Stimulated activated CD4-positive, alpha-beta T cell treated with anti-CD3 and anti-CD28 coated beads, TNF-alpha, amount 100 ng/mL, for 24 hours (primary cell): ENCODE results near the gene SEC23B.
A peak's percentile ranks its signal among the peaks of the same experiment; 100 is the strongest.
"Not testable (repeated sequence)": the region's sequence is repeated elsewhere in the genome, so short reads cannot be mapped to it uniquely, and the experiment has no call there.

Source experiments
- DNase-seq, 3 experiments: peaks; one replicate each; pipeline ENCODE4 v3.0.0-alpha.2; 2020; ENCODE audit warnings: low read depth in 3 of 3

SEC23B gene

DNA sequence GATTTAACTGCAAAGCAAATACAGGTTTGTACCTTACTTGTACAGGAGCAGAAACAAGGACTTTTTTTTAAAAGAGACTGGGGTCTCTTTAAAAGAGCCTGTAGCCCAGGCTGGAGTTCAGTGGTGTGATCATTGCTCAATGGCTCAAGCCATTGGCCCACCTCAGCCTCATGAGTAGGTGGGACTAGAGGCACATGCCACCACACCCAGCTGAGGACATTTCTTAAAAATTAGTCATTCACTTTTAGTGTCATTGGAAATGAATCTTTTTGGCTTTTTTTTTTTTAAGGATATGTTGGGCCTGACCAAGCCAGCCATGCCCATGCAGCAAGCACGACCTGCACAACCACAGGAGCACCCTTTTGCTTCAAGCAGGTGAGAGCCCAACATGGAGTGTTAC, 16.9 kb downstream of the SEC23B start:
- DNase-seq = no peak

DNA sequence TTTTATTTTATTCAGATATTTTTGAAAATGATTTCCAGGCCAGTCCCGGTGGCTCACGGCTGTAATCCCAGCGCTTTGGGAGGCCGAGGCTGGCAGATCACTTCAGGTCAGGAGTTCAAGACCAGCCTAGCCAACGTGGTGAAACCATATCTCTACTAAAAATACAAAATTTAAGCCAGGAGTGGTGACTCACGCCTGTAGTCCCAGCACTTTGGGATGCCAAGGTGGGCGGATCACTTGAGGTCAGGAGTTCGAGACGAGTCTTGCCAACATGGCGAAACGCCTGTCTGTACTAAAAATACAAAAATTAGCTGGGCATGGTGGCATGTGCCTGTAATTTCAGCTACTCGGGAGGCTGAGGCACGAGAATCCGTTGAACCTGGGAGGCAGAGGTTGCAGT, 19.0 kb downstream of the SEC23B start:
- DNase-seq = not testable (repeated sequence)

- no peak for DNase-seq
Measured at GRCh38 chr20:18527339-18527738, 19.6 kb downstream of the SEC23B start.

- no peak for DNase-seq
Measured at GRCh38 chr20:18527836-18528235, 20.1 kb downstream of the SEC23B start.

DNA sequence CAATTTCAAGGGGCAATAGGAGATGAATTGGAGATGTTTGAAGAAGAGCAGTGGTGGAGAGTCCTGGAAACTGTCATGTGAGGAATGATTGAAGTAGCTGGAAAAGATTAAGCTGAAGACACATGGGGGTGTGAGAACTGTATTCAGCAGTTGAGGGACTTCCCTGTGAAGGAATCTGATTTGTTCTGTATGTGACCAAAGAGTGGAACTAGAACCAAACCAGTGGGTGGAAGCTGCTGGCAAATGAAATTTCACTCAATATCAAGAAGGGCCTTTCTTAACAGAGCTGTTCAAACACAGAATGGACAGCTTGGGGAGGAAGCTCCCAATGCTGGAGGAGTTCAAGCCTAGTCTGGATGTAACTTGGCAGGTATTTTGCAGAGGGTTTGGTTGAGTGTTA, 21.3 kb downstream of the SEC23B start:
- DNase-seq = no peak

DNA sequence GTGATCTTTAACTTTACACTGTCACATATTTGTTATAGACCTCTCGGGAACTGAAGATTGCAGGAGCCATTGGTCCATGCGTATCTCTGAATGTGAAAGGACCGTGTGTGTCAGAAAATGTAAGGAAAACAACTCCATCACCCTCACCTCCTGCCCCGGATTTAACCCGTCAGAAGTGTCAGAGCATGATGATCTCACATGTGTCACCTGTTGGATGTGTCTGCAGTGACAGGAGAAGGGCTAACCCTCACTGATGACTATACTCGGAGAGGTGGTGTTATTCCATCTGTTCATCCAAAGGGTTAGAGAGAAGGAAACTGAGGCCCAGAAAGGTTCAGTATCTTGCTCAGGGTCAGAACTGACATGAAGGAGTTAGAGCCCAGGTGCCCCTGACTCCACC, 24.9 kb downstream of the SEC23B start:
- DNase-seq = no peak

- DNase-seq = no peak
Measured at GRCh38 chr20:18533491-18533890, 25.8 kb downstream of the SEC23B start.

- DNase-seq = no peak
Measured at GRCh38 chr20:18533978-18534644, 26.4 kb downstream of the SEC23B start.

GRCh38 chr20:18537651-18538050, 29.9 kb downstream of the SEC23B start:
- DNase-seq = no peak

DNA sequence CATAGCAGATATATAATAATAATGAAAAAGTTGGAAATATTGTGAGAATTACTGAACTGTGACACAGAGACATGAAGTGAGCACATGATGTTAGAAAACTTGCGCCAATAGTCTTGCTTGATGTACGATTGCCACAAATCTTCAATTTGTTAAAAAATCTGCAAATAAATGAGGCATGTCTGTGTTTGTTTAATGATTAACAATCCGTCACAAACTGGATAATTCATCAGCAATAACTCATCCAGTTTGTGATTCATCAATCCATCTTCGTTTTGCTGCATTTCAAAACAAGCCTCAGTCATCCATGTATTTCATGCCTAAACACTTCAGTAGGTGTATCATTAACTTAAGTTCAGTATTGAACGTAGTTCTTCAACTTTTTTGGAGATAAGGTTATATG, 34.0 kb downstream of the SEC23B start:
- DNase-seq = no peak

DNA sequence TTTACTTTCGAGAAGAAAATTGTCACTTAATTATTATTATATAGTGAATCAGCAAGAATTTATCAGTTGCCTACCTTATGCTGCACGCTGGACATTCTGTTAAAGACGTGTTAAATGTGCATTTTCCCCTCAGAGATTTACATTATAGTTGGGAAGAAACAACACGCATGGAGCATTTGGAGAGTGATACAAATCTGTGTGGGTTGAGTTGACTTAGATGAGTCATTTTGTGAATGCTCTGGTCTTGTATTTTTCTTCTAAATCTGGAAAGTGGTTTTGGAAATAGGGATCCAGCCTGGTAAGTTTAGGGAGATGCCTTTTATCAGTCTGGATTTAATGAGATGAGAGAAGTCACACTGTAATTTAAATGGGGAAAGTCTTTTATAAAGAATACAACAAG, 35.5 kb downstream of the SEC23B start:
- no peak for DNase-seq

GRCh38 chr20:18543932-18544331, 36.2 kb downstream of the SEC23B start:
- no peak for DNase-seq

- no peak for DNase-seq
Measured at GRCh38 chr20:18545566-18545965, 37.8 kb downstream of the SEC23B start.

DNA sequence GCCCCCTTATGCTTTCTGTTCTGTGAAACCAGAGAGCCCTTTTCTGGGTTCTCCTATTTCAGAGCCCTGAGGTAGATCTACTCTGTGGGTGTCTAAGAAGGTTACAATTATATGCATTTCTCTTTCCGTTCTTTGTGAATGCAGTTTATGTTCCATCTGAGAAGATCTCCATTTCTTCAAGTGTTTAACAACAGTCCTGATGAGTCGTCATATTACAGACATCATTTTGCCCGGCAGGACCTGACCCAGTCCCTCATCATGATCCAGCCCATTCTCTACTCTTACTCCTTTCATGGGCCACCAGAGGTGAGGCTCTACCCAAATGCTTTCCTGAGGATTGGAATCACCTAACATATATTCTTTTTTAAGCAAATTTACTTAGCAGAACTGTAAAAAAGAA, 40.7 kb downstream of the SEC23B start:
- DNase-seq = no peak

DNA sequence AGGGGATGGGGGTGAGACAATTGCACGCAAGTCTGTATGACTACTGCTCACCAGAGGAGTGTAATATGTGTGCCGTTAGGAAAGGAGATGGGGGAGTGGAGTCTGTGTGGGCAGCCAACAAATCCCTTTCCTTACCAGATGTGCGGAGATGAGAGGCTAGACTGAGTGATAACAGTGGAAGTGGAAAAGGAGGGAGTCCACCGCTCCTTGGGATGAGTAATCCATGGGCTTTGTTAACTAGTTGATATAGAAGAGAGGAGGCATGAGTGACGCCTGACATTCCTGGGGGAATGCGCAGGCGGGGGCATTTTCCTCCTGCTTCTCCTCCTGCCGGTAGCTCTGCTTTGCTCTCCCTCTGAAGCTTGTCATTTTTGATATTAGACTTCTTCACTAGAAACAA, 46.0 kb downstream of the SEC23B start:
- no peak for DNase-seq

- peak; percentile 90 to 95 (median 92) for DNase-seq
Measured at GRCh38 chr20:18566892-18567738, 59.4 kb downstream of the SEC23B start, which contains the start of gene SMIM26. Gene SMIM26, plus strand, starts transcription at chr20:18567432. Its CDS starts 47 bp downstream, at chr20:18567479.

DNA sequence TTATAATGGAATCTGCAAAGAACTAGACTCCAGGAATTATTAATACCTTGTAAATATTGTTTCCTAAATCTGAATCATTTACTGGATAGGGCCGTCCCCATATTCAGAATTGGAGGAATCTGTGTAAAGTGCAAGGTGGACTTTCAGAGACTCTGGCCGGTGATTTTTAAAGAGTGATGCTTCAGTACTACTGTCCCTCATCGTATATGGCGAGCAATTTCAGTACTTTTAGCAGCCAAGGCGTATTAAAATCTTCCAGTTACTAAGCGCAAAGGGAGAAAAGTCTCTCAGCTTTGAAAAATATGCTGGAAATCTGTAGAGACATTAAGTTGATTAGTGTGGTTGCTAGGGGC, 60.0 kb downstream of the SEC23B start:
- no peak for DNase-seq

DNA sequence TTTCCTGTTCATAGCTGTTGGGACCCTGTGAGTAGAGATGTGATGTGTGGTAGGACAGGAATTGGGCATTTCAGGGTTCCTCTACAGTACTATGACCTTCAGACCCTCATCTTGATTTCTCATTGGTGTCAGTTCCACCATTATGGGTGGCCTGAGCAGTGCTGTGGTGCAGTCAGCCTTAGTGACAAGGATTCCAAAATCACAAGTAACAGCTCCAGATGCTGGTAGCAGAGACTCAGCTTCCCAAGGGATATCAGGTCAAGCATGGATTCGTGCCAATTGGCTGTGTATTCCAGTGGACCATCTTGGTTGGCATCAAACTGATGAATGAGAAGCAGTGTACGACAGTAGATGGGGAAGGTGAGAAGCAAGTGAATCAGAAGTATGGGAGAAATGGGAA, 63.3 kb downstream of the SEC23B start:
- DNase-seq = no peak

- no peak for DNase-seq
Measured at GRCh38 chr20:18571578-18571977, 63.8 kb downstream of the SEC23B start.

- DNase-seq = no peak
Measured at GRCh38 chr20:18577942-18578341, 70.2 kb downstream of the SEC23B start.

DNA sequence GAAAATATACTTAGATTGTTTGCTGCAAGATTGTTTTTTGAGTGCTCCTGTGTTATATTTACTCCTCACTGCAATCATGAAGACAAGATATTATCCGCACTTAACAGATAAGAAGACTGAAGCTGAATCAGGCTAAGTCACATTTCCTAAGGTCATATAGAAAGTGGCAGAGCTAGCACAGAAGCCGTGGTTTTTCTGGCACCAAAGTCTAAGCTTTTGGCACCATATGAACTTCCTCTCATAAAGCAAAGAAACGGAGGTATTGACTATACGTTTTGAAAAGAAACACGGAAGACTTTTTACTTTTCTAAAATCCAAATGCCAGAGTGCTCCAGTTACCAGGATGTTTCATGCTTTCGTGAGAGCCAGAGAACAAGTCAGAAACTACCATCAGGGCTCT, 70.8 kb downstream of the SEC23B start:
- DNase-seq = no peak

DNA sequence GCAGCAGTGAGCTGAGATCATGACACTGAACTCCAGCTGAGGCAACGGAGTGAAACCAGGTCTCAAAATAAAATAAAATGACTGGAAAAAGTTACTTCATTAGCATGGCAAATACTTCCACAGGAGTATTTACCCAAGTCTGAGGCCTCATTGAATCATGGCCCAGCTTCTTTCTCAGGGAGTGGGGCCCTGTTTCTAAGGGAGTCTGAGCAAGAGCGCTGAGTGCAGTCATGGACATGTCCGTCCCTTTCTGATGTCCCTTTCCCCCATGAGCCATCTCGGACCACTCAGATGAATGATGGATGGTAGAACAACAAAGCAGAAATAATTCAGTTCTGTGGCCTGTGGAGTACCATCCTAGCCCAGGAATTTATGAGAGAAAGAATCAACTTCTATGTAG, 72.3 kb downstream of the SEC23B start:
- DNase-seq = no peak

DNA sequence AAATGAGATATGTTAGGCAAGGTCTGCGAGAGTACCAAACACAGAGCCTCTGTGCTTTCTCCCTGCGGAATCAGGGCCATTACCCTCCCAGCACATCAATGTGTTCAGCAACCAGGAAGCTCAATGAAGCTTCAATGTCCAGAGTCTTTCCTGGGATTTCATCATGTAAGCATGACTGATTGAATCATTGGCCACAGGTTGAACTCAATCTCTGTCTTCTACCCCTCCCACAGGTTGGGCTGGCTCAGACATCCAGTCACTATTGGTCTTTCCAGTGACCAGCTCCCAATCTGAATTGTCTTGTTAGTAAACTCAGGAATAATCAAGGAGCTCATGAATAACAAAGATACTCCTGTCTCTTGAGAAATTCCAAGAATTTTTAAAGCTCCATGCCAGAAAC, 77.4 kb downstream of the SEC23B start:
- DNase-seq = no peak
